Measurements from ENCODE around the gene CLEC16A. TPM values are rescaled to one million over a fixed set of nuclear protein-coding genes. Genes with fewer than 3 reads are reported as not detected.
A peak's percentile ranks its signal among the peaks of the same experiment; 100 is the strongest.

The CLEC16A gene
- total RNA-seq, 2 donors from 2014 or later: 46.6 to 47.6 TPM

- DNase-seq (ENCODE audit: low spot score) (no peak), ATAC-seq (ENCODE audit: insufficient number of reproducible peaks, low FRiP score, low read depth) (no peak)
- TF ChIP-seq CTCF (IDR thresholded peaks at IDR 0.05): no peak
- Histone ChIP-seq H3K4me1 (ENCODE audit: control insufficient read depth in 1 of 2, low read depth in 2 of 2) (peaks cover 0 to 16% of the 10 kb centered on the region in 2 donors), H3K9me3 (no peaks in the 10 kb centered on the region), H3K27me3 (replicated peaks; ENCODE audit: insufficient read depth) (no peaks in the 10 kb centered on the region), H3K36me3 (no peaks in the 10 kb centered on the region), H3K27ac (peak overlapping the region in 1 of 2 donors; percentile 33), H3K4me3 (no peak overlapping the region)
Measured at GRCh38 chr16:11004351-11004750, 60.0 kb downstream of the CLEC16A start.

DNA sequence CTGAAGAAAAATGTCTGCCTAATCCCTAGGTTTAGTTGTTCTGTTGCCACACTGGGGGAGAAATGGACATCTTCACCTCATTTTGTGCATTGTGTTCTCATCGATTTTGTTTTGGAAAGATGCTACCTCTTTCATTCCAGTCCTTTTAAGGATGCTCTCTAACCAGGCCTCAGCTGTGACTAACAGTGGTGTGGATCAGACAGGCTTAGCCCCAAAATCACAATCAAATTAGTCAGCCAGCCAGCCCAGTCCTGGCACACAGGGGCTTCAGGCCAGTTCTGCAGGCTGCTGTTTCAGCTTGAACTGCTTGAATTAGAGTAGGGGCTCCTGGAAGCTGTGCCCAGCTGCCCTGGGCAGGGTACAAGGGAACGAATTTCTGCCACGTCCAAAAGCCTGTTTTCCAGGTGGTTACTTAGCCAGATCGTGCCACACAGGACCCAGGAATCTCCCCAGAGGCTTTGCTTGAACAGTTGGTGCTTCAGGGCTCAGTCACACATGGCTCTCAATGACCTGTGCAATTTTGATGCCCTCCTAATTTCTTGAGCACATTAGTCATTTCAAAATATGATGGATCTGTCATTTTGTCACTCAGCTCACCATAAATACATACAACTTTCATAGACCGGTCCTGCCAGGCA, 60.7 kb downstream of the CLEC16A start:
- DNase-seq (ENCODE audit: low spot score) (no peak), ATAC-seq (ENCODE audit: insufficient number of reproducible peaks, low FRiP score, low read depth) (no peak)
- Histone ChIP-seq H3K36me3 (no peaks in the 10 kb centered on the region), H3K27ac (peak overlapping the region in 1 of 2 donors; percentile 33), H3K27me3 (replicated peaks; ENCODE audit: insufficient read depth) (no peaks in the 10 kb centered on the region), H3K4me3 (no peak overlapping the region), H3K9me3 (no peaks in the 10 kb centered on the region), H3K4me1 (ENCODE audit: control insufficient read depth in 1 of 2, low read depth in 2 of 2) (peaks cover 0 to 16% of the 10 kb centered on the region in 2 donors)
- no peak for TF ChIP-seq CTCF (IDR thresholded peaks at IDR 0.05)

DNA sequence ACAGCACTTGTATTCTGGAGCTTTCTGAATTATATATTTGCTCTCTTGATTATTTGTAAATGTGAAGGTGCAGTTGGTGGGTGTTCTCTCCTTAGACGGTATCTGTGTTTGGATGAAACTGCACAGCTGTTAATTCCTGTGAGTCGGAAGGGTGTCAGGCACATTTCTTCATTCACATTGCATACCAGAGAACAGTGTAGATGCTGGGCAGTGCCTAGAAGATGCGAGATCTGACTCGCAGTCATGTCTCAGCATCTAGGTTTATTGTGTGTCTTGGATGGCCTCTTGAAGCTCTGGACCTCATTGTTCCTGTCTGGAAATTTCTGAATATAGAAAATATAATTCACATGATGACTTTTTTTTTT, 61.2 kb downstream of the CLEC16A start:
- Histone ChIP-seq H3K4me3 (no peak overlapping the region), H3K27me3 (replicated peaks; ENCODE audit: insufficient read depth) (no peaks in the 10 kb centered on the region), H3K27ac (no peak overlapping the region), H3K9me3 (no peaks in the 10 kb centered on the region), H3K36me3 (no peaks in the 10 kb centered on the region), H3K4me1 (ENCODE audit: control insufficient read depth in 1 of 2, low read depth in 2 of 2) (peaks cover 0 to 16% of the 10 kb centered on the region in 2 donors)
- no peak for TF ChIP-seq CTCF (IDR thresholded peaks at IDR 0.05)
- DNase-seq (ENCODE audit: low spot score) (no peak), ATAC-seq (ENCODE audit: insufficient number of reproducible peaks, low FRiP score, low read depth) (no peak)

DNA sequence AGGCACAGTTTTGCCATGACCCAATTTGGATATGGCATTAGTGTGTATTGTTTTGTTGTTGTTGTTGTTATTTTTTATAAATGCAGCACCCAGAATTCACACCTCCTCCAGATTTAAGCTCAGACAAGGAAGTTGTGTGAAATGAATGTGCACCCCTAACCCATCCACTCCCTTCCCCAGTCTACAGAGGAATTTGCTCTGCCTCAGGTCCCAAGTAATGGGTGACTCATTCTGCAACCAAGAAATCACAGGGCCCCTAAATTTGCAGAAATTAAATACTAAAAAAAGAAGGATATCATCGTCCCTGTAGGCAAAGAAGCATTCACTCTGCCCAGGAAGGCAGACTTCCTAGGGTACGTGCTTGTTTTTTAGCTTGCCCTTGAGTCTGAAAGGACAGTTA, 62.3 kb downstream of the CLEC16A start:
- no peak overlapping the region for H3K27ac ChIP-seq
- no peak for ATAC-seq (ENCODE audit: insufficient number of reproducible peaks, low FRiP score, low read depth)
- no peak for TF ChIP-seq CTCF (IDR thresholded peaks at IDR 0.05)

DNA sequence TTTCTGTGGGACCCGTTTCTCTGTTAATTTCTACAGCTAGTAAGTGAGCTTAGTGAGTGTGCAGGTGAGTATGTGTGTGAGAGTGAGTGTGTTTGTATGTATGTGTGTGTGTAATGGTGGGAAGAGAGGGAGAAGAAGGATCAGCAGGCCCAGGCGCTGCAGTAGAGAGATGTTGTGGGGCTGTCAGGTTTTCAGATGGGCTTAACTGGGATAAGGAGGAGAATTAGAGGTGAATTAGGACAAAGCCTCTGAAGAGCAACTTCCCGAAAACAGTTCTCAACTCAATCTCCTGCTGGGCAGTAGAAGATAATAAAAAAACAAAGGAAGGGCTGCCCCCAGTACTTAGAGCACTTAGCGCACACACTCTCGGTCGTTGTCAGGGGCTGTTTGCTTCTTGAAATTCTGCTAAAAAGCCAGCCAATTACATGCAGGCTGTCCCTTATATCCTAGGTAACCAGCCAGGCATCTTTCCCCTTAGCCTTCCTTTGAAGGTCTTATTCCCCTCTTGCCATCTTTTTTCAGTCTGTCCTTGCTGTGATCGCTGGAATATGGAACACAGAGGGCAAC, 63.4 kb downstream of the CLEC16A start:
- no peak for ATAC-seq (ENCODE audit: insufficient number of reproducible peaks, low FRiP score, low read depth)
- DNase-seq (ENCODE audit: low spot score): no peak
- Histone ChIP-seq H3K27me3 (replicated peaks; ENCODE audit: insufficient read depth) (no peaks in the 10 kb centered on the region), H3K4me1 (ENCODE audit: control insufficient read depth in 1 of 2, low read depth in 2 of 2) (peaks cover 0 to 16% of the 10 kb centered on the region in 2 donors), H3K4me3 (no peak overlapping the region), H3K36me3 (no peaks in the 10 kb centered on the region), H3K9me3 (no peaks in the 10 kb centered on the region), H3K27ac (no peak overlapping the region)
- TF ChIP-seq CTCF (IDR thresholded peaks at IDR 0.05): no peak

More for the DNA sequence above, 62.3 kb downstream of the CLEC16A start:
- H3K36me3 ChIP-seq: no peaks in the 10 kb centered on the region
- DNase-seq (ENCODE audit: low spot score): no peak
- H3K4me3 ChIP-seq: no peak overlapping the region
- no peaks in the 10 kb centered on the region for H3K27me3 ChIP-seq (replicated peaks; ENCODE audit: insufficient read depth)
- no peaks in the 10 kb centered on the region for H3K9me3 ChIP-seq
- H3K4me1 ChIP-seq (ENCODE audit: control insufficient read depth in 1 of 2, low read depth in 2 of 2): peaks cover 0 to 16% of the 10 kb centered on the region in 2 donors
